GM18909 (cell line): ENCODE results near the gene MEX3A.
"Not testable (repeated sequence)": the region's sequence is repeated elsewhere in the genome, so short reads cannot be mapped to it uniquely, and the experiment has no call there.

ENCODE experiments used
- ATAC-seq: cut with Tn5 transposase; IDR thresholded peaks from one replicate; pipeline ENCODE4 v1.9.1; 2021; ENCODE audit warnings: mild to moderate bottlenecking; ENCODE audit not compliant: unreplicated experiment, poor library complexity

The MEX3A gene

DNA sequence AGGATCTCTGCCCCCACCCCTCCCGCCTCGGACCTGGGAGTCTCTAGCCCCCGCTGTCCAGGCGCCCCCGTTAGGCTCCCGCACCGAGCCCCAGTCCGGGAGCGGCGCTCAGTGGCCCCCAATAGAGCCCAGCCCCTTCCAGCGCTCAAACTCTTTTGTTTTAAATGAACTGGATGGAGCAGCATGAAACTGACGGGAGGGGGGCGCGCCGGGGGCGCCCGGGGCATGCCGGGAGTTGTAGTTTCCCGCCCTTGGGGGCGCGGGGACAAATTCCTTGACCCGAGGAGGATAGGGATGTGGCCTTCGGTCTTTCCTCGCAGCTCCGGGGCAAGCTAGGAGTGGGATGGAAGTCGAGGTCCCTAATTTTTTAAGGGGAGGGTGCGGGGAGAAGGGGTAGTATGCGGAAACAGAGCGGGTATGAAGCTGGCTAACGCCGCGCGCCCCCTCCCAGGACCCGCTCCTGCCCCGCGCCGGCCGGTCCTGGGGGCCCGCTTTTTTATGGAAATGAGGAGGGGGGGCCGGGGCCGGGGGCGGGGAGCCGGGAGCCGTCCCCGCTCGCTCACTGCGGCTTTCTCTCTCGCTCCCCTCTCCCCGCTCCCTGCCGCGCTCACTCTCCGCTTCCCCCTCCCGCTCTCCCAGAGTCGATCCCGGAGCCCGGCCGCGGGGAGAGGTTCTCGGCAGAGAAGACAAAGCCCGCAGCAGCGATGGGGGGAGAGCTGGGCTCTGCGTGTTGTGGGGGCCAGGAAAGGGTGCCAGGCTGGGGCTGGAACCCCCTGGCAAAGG lies at the start of gene MEX3A:
Gene MEX3A (minus strand): TSS at position 157 of the 783 bp plus-strand sequence. CDS start 467 bp downstream, outside the sequence.
- no peak for ATAC-seq

DNA sequence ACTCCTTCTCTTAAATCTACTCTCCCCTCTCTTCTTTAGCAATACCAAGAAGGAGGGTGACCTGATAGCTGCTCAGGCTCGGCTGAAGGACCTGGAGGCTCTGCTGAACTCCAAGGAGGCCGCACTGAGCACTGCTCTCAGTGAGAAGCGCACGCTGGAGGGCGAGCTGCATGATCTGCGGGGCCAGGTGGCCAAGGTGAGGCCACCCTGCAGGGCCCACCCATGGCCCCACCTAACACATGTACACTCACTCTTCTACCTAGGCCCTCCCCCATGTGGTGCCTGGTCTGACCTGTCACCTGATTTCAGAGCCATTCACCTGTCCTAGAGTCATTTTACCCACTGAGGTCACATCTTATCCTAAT lies 48.3 kb upstream of the MEX3A start:
- no peak for ATAC-seq

- no peak for ATAC-seq
Observed at GRCh38 chr1:156129687-156130577, 47.7 kb upstream of the MEX3A start.

DNA sequence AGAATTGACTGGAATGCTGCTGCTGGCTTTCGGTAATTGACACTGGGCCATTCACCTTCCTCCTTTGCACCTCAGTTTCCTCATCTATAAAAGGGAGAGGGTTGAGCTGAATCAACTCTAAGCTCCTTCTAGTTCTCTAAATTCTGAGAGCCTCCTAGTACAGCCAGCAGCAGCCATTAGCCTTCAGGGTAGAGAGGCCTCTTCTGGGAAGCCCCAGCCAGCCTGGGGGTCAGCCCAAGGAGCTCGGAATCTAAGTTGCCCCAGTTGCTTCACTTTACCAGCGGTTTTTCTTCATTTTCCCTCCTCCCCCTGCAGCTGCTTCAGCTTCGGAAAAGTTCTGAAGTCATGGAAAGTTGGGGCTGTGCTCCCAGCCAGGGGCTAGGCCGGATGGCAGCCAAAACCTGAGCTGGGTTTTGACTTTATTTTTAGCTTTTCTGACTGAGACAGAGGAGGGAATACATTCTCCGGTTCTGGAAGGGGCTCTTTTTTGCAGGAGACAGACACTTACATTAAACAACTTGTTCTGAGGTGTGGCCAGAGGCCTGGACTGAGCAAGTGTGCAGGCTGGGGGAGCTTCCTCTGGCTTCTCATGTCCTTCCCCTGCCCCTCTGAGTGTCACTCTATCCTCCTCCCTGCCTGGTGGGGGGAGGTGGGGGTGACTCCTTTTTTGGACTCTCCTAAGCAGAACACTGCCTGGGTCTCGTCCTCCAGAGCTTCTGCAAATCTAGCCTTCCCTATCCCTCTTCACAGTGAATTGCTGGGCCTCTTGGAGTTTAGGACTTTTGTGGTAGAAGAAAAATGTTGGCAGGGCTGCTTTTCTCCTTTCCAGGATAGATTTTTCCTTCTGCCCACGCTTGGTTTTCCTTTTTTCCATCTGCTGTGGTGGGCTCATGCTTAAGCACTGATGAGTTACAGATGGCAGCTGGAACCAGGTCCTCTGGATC lies 46.7 kb upstream of the MEX3A start:
- no peak for ATAC-seq

GRCh38 chr1:156128308-156128653 lies 46.0 kb upstream of the MEX3A start:
- ATAC-seq: no peak

GRCh38 chr1:156126630-156127534 lies 44.6 kb upstream of the MEX3A start:
- peak; percentile 42 for ATAC-seq

DNA sequence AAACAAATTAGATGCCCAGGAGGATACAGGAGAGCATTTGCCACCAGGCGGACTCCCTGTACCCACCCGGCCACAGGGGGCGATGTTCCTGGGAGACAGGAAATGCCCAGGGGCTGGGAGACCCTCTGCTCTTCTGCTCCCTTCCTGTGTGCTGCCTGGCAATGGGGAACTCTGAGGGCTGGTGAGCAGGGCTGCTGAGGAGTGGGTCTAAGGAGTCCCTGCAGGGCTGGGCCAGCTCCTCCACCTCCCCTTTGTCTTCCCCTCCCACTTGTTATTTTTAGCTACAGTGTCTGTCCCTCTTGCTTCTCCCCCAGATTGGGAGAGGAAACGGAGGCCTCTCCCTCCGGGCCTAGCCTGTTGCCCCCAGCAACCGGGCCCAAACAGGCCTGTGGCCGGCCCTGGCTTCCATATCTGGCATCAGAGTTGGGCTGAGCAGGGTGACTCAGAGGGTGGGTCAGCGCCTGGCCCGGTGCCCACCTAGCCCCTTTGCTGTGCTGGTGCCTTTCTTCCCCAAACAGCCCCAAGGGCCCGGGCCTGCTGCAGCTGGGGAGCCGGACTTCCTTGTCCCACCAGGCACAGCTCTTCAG lies 43.9 kb upstream of the MEX3A start:
- peak; percentile 31 for ATAC-seq

GRCh38 chr1:156125544-156125943 lies 43.3 kb upstream of the MEX3A start:
- not testable (repeated sequence) for ATAC-seq

DNA sequence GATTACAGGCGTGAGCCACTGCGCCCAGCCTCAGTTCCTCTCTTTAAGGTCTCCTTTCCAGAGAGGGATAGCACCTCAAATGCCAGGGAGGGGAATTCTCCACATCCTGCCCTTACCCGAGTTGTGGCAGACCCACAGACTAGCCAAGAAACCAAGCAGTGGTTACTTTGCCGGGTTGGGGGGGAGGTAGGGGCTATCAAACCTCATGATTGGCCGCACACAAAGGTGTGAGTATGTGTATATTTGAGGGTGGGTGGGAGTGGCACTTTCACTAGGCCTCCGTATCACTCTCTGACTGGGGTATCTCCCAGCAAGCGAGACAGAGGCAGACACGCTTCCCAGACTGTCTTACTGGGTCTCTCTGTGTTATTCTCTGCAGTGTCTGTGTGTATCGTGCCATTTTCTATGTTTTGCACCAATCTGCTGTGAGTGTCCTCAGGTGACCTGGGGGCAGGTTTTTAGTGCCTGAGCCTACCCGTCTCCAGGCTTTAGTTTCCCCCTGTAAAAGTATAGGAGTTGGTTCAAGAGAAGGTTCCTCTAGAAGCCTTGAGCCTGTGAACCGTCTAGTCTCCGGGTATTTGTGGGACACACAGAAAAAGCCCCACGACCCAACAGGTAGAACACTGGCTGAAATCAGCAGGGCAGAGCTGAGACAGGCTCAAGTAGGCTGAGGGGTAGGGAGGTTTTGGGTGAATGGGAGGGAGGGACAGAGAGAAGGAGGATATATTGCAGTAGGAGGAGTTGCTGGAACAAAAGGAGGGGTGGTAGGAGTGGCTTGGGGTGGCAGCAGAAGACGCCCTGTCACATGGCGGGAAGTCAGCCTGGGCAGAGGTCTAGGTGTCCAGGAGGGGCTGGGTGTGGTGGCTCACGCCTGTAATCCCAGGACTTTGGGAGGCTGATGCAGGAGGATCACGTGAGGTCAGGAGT lies 42.6 kb upstream of the MEX3A start:
- ATAC-seq: no peak

- no peak for ATAC-seq
Observed at GRCh38 chr1:156123356-156124196, 41.3 kb upstream of the MEX3A start.

- no peak for ATAC-seq
Observed at GRCh38 chr1:156122519-156123355, 40.5 kb upstream of the MEX3A start.

DNA sequence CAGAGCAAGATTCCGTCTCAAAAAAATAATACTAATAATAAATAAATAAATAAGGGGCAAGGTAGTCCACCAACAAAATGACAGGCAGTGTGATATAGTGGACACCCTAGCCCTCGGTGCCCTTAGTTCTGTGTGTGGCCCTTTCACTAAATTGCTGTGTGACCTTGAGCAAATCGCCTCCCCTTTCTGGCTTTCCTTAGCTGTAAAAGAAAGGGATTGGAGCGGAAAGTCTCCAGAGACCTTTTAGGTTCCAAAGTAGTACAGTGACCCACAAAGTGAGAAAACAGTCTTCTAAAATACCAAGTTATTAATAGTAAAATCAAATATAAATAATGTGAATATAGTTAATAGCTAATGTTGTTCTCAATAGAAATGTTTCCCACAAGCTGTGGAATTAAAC lies 39.8 kb upstream of the MEX3A start:
- no peak for ATAC-seq

GRCh38 chr1:156121457-156121856 lies 39.2 kb upstream of the MEX3A start:
- no peak for ATAC-seq

DNA sequence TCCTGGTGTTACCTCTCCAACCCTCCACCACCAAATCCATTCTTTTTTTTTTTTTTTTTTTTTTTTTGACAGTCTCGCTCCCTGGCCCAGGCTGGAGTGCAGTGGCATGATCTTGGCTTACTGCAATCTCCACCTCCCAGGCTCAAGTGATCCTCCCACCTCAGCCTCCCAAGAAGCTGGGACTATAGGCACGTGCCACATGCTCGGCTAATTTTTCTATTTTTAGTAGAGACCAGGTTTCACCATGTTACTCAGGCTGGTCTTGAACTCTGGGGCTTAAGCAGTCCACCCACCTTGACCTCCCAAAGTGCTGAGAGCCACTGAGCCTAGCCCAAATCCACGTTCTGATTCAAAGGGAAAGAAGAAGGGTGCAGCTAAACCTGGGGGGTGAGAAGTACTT lies 38.7 kb upstream of the MEX3A start:
- not testable (repeated sequence) for ATAC-seq

GRCh38 chr1:156120318-156120717 lies 38.1 kb upstream of the MEX3A start:
- no peak for ATAC-seq

- no peak for ATAC-seq
Observed at GRCh38 chr1:156119503-156120209, 37.4 kb upstream of the MEX3A start.
